ENCODE data around the gene KRT6B.
A peak's percentile ranks its signal among the peaks of the same experiment; 100 is the strongest.

KRT6B gene

DNA sequence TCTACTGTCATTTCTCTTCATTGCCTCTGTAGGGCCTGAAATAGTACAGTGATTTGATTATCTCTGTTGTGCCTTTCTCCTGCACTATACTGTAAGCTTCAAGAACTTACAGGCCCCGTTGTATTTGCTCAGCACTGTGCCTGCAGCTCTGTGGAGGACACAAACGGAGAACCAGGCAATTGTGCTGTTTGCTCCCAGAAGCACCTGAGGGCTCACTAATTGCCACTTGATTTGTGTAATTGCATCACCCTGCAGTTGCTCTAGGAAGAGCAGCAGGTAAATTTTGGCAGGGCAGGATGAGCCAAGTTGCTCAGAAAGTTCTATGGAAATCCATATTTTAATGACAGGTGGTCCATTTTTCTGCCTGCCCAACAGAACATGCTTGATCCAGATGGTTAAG is 34.2 kb downstream of the KRT6B start:
- Histone ChIP-seq H3K4ac (ENCODE audit: low read depth, low read length) (no peak overlapping the region), H2BK5ac (ENCODE audit: low read depth, low read length, poor library complexity) (no peak overlapping the region), H3K27ac (ENCODE audit: low read depth, low read length) (no peak overlapping the region), H3K4me1 (ENCODE audit: control insufficient read depth in 1 of 2, insufficient read depth in 2 of 2, low read length in 2 of 2) (peaks cover 10 to 11% of the 10 kb centered on the region in 2 experiments), H3K36me3 (ENCODE audit: control insufficient read depth in 1 of 2, insufficient read depth in 2 of 2, low read length in 2 of 2) (no peaks in the 10 kb centered on the region), H4K12ac (ENCODE audit: low read depth, low read length) (no peak overlapping the region), H3K4me2 (ENCODE audit: low read length) (no peak overlapping the region), H3K23ac (ENCODE audit: low read length) (no peak overlapping the region), H3K27me3 (ENCODE audit: insufficient read depth, low read length) (no peaks in the 10 kb centered on the region), H3K79me1 (ENCODE audit: low read length) (peaks cover 5% of the 10 kb centered on the region), H3K79me2 (ENCODE audit: control insufficient read depth, insufficient read depth, low read length, poor library complexity) (no peaks in the 10 kb centered on the region), H3K9me3 (ENCODE audit: insufficient read depth, low read depth, low read length) (peaks cover 4% of the 10 kb centered on the region), H3K4me3 (ENCODE audit: low read depth, low read length) (no peak overlapping the region), H3K14ac (ENCODE audit: low read length) (no peak overlapping the region), H4K91ac (ENCODE audit: low read depth, low read length) (no peak overlapping the region), H2BK120ac (ENCODE audit: insufficient read depth, low read length, poor library complexity) (no peak overlapping the region), H4K8ac (ENCODE audit: low read depth, low read length) (no peak overlapping the region), H2BK12ac (ENCODE audit: low read length) (no peak overlapping the region), H3K9ac (ENCODE audit: low read length) (no peak overlapping the region), H3K18ac (ENCODE audit: low read length) (no peak overlapping the region), H2AK5ac (ENCODE audit: low read length) (no peak overlapping the region), H2AFZ (ENCODE audit: insufficient read depth, low read length, poor library complexity) (no peak overlapping the region)
- no CpG with 5 or more reads among the region's 2 CpGs for WGBS (ENCODE audit: extremely low coverage, insufficient coverage, insufficient read length)
- peak in 1 of 2 donors; percentile 15 for DNase-seq

GRCh38 chr12:52416795-52417194 is 35.2 kb downstream of the KRT6B start:
- no peak overlapping the region for H2BK5ac ChIP-seq (ENCODE audit: low read depth, low read length, poor library complexity)
- no CpG with 5 or more reads among the region's 1 CpG for WGBS (ENCODE audit: extremely low coverage, insufficient coverage, insufficient read length)

DNA sequence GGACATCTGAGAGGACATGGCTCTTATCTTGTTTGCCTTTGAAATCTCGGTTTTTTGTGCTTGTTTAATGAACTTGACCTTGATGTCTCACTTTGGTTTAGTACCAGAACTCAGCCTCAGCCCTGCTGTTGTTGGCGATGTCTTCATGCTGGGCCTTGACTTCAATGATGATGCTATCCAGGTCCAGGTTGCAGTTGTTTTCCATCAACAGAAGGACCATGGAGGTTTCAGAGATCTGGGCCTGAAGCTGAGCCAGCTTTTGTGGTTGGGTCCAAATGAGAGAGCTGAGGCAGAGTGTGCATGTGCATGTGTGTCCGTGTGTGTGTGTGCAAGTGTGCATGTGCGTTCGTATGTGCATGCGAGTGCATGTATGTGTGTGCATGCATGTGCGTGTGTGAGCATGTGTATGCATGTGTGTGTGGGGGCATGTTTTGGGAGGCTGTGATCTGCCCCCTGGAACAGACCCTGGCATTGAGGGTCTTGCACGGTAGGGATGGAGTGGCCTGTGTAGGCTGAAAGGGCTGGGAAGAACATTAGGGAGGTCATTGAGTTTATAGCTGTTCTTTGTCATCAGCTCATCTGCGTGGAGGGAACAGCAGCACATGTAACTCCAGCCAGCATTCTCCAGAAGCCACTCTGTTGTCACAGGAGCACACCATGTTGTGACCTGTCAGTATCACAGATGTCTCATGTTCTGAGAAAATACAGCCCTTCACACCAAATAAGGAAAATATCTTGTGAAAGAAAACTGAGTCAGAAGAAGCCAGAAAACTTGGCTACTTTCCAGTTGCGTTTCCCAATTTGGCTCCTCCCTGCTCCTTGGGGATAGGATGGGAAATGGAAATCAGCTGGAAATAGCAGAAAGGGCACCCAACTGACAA is 35.8 kb downstream of the KRT6B start:
- Histone ChIP-seq H3K4me3 (ENCODE audit: low read depth, low read length) (no peak overlapping the region), H2AK5ac (ENCODE audit: low read length) (no peak overlapping the region), H3K4me2 (ENCODE audit: low read length) (no peak overlapping the region), H3K18ac (ENCODE audit: low read length) (no peak overlapping the region), H3K27me3 (ENCODE audit: insufficient read depth, low read length) (no peaks in the 10 kb centered on the region), H4K91ac (ENCODE audit: low read depth, low read length) (no peak overlapping the region), H3K27ac (ENCODE audit: low read depth, low read length) (no peak overlapping the region), H3K9me3 (ENCODE audit: insufficient read depth, low read depth, low read length) (peaks cover 11% of the 10 kb centered on the region), H2BK12ac (ENCODE audit: low read length) (no peak overlapping the region), H3K36me3 (ENCODE audit: control insufficient read depth in 1 of 2, insufficient read depth in 2 of 2, low read length in 2 of 2) (no peaks in the 10 kb centered on the region), H3K9ac (ENCODE audit: low read length) (no peak overlapping the region), H3K79me1 (ENCODE audit: low read length) (no peaks in the 10 kb centered on the region), H3K14ac (ENCODE audit: low read length) (no peak overlapping the region), H2BK120ac (ENCODE audit: insufficient read depth, low read length, poor library complexity) (no peak overlapping the region), H3K79me2 (ENCODE audit: control insufficient read depth, insufficient read depth, low read length, poor library complexity) (no peaks in the 10 kb centered on the region), H3K4ac (ENCODE audit: low read depth, low read length) (no peak overlapping the region), H4K12ac (ENCODE audit: low read depth, low read length) (no peak overlapping the region), H3K4me1 (ENCODE audit: control insufficient read depth in 1 of 2, insufficient read depth in 2 of 2, low read length in 2 of 2) (peaks cover 0 to 5% of the 10 kb centered on the region in 2 experiments), H2BK5ac (ENCODE audit: low read depth, low read length, poor library complexity) (no peak overlapping the region), H4K8ac (ENCODE audit: low read depth, low read length) (no peak overlapping the region), H2AFZ (ENCODE audit: insufficient read depth, low read length, poor library complexity) (no peak overlapping the region), H3K23ac (ENCODE audit: low read length) (no peak overlapping the region)
- no CpG with 5 or more reads among the region's 10 CpGs for WGBS (ENCODE audit: extremely low coverage, insufficient coverage, insufficient read length)
- peak; percentile 62 to 89 for DNase-seq

More at GRCh38 chr12:52416795-52417194, 35.2 kb downstream of the KRT6B start:
- no peak overlapping the region for H3K27ac ChIP-seq (ENCODE audit: low read depth, low read length)
- H3K79me2 ChIP-seq (ENCODE audit: control insufficient read depth, insufficient read depth, low read length, poor library complexity) = no peaks in the 10 kb centered on the region
- H4K8ac ChIP-seq (ENCODE audit: low read depth, low read length) = no peak overlapping the region
- no peak overlapping the region for H3K4me2 ChIP-seq (ENCODE audit: low read length)
- H3K4me3 ChIP-seq (ENCODE audit: low read depth, low read length) = no peak overlapping the region
- no peak overlapping the region for H3K18ac ChIP-seq (ENCODE audit: low read length)
- peak in 1 of 2 donors; percentile 7 for DNase-seq
- no peak overlapping the region for H2AK5ac ChIP-seq (ENCODE audit: low read length)
- no peak overlapping the region for H3K14ac ChIP-seq (ENCODE audit: low read length)
- H3K4me1 ChIP-seq (ENCODE audit: control insufficient read depth in 1 of 2, insufficient read depth in 2 of 2, low read length in 2 of 2) = peaks cover 6 to 8% of the 10 kb centered on the region in 2 experiments
- H2BK120ac ChIP-seq (ENCODE audit: insufficient read depth, low read length, poor library complexity) = no peak overlapping the region
- peaks cover 5% of the 10 kb centered on the region for H3K79me1 ChIP-seq (ENCODE audit: low read length)
- no peak overlapping the region for H4K12ac ChIP-seq (ENCODE audit: low read depth, low read length)
- H2AFZ ChIP-seq (ENCODE audit: insufficient read depth, low read length, poor library complexity) = no peak overlapping the region
- no peaks in the 10 kb centered on the region for H3K27me3 ChIP-seq (ENCODE audit: insufficient read depth, low read length)
- H3K36me3 ChIP-seq (ENCODE audit: control insufficient read depth in 1 of 2, insufficient read depth in 2 of 2, low read length in 2 of 2) = no peaks in the 10 kb centered on the region
- H3K23ac ChIP-seq (ENCODE audit: low read length) = no peak overlapping the region
- H3K9me3 ChIP-seq (ENCODE audit: insufficient read depth, low read depth, low read length) = peaks cover 9% of the 10 kb centered on the region
- H2BK12ac ChIP-seq (ENCODE audit: low read length) = no peak overlapping the region
- no peak overlapping the region for H3K9ac ChIP-seq (ENCODE audit: low read length)
- no peak overlapping the region for H3K4ac ChIP-seq (ENCODE audit: low read depth, low read length)
- H4K91ac ChIP-seq (ENCODE audit: low read depth, low read length) = no peak overlapping the region

DNA sequence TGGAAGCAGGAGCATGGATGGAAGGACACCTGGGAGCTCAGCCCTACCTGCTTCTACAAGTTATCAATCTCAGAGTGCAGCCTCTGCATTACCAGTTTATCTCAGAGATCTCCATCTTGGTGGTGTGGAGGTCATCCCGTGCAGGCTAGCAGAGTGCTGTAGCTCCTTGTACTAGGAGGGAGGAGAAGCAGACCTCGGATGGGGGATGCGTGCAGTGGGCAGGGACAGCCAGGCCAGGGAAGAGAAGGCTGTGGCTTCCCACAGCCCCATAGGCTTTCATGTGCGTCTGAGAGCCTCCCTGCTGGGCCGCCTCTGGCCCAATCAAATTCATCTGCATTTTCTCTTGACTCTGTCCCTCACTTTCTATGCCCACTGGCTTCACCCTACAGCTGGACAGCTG is 37.0 kb downstream of the KRT6B start:
- Histone ChIP-seq H2AFZ (ENCODE audit: insufficient read depth, low read length, poor library complexity) (no peak overlapping the region), H2BK5ac (ENCODE audit: low read depth, low read length, poor library complexity) (no peak overlapping the region), H2BK120ac (ENCODE audit: insufficient read depth, low read length, poor library complexity) (no peak overlapping the region), H3K9me3 (ENCODE audit: insufficient read depth, low read depth, low read length) (peaks cover 12% of the 10 kb centered on the region), H3K18ac (ENCODE audit: low read length) (no peak overlapping the region), H3K79me1 (ENCODE audit: low read length) (no peaks in the 10 kb centered on the region), H3K4me2 (ENCODE audit: low read length) (no peak overlapping the region), H3K4me3 (ENCODE audit: low read depth, low read length) (no peak overlapping the region), H4K91ac (ENCODE audit: low read depth, low read length) (no peak overlapping the region), H2BK12ac (ENCODE audit: low read length) (no peak overlapping the region), H3K9ac (ENCODE audit: low read length) (no peak overlapping the region), H4K12ac (ENCODE audit: low read depth, low read length) (no peak overlapping the region), H3K27me3 (ENCODE audit: insufficient read depth, low read length) (no peaks in the 10 kb centered on the region), H2AK5ac (ENCODE audit: low read length) (no peak overlapping the region), H3K14ac (ENCODE audit: low read length) (no peak overlapping the region), H3K36me3 (ENCODE audit: control insufficient read depth in 1 of 2, insufficient read depth in 2 of 2, low read length in 2 of 2) (no peaks in the 10 kb centered on the region), H3K79me2 (ENCODE audit: control insufficient read depth, insufficient read depth, low read length, poor library complexity) (no peaks in the 10 kb centered on the region), H3K4ac (ENCODE audit: low read depth, low read length) (no peak overlapping the region), H3K4me1 (ENCODE audit: control insufficient read depth in 1 of 2, insufficient read depth in 2 of 2, low read length in 2 of 2) (peaks cover 0 to 5% of the 10 kb centered on the region in 2 experiments), H4K8ac (ENCODE audit: low read depth, low read length) (no peak overlapping the region), H3K27ac (ENCODE audit: low read depth, low read length) (no peak overlapping the region), H3K23ac (ENCODE audit: low read length) (no peak overlapping the region)
- no peak for DNase-seq
- no CpG with 5 or more reads among the region's 5 CpGs for WGBS (ENCODE audit: extremely low coverage, insufficient coverage, insufficient read length)
